HepG2 (cell line): ENCODE measurements around the gene RCBTB2. TPM values are rescaled to one million over a fixed set of nuclear protein-coding genes. Genes with fewer than 3 reads are reported as not detected.

Experiments
- ATF7-NPFF ChIP-seq: sonication (generic); formaldehyde crosslinking; IDR thresholded peaks from 2 replicates; pipeline ENCODE4 v1.8.1; 2023; ENCODE audit warnings: mild to moderate bottlenecking, low read depth, missing genetic modification reagents, moderate library complexity
- CEBPB ChIP-seq: IDR thresholded peaks from 2 replicates; pipeline ENCODE4 v1.6.1; 2011; ENCODE audit warnings: low read depth, low read length, improper control_type of control experiment, borderline replicate concordance
- ISL2 ChIP-seq: sonication (generic); formaldehyde crosslinking; IDR thresholded peaks from 2 replicates; pipeline ENCODE4 v1.5.0; 2020; ENCODE audit warnings: missing genetic modification reagents
- MED1 ChIP-seq: sonication (generic); formaldehyde crosslinking; IDR thresholded peaks from 2 replicates; pipeline ENCODE4 v1.4.0; 2020; ENCODE audit warnings: missing genetic modification reagents
- NFIB ChIP-seq: sonication (generic); formaldehyde crosslinking; IDR thresholded peaks from 2 replicates; pipeline ENCODE4 v1.9.0; 2021; ENCODE audit warnings: missing genetic modification reagents, mild to moderate bottlenecking, borderline replicate concordance
- SKI ChIP-seq: fragments of 450-650 bp; IDR thresholded peaks from one replicate; pipeline ENCODE4 v1.6.1; 2018; ENCODE audit warnings: mild to moderate bottlenecking; ENCODE audit not compliant: partially characterized antibody
- SP5 ChIP-seq: IDR thresholded peaks from 2 replicates; pipeline ENCODE4 v1.6.1; 2016; ENCODE audit warnings: low read depth, borderline replicate concordance
- WIZ ChIP-seq: sonication (generic); formaldehyde crosslinking; IDR thresholded peaks from 2 replicates; pipeline ENCODE4 v1.5.1; 2020; ENCODE audit warnings: mild to moderate bottlenecking, missing genetic modification reagents
- ZFX ChIP-seq: sonication (generic); formaldehyde crosslinking; IDR thresholded peaks from 2 replicates; pipeline ENCODE4 v1.4.0; 2020; ENCODE audit warnings: mild to moderate bottlenecking, low read depth, missing genetic modification reagents, moderate library complexity
- ZNF230 ChIP-seq: sonication (generic); formaldehyde crosslinking; IDR thresholded peaks from 2 replicates; pipeline ENCODE4 v1.4.0; 2020; ENCODE audit warnings: mild to moderate bottlenecking, missing genetic modification reagents
- ZNF30 ChIP-seq: sonication (generic); formaldehyde crosslinking; IDR thresholded peaks from 2 replicates; pipeline ENCODE4 v1.5.0; 2020; ENCODE audit warnings: mild to moderate bottlenecking, missing genetic modification reagents
- ZNF543 ChIP-seq: sonication (generic); formaldehyde crosslinking; IDR thresholded peaks from 2 replicates; pipeline ENCODE4 v1.4.0; 2020; ENCODE audit warnings: mild to moderate bottlenecking, missing genetic modification reagents
- ZNF720 ChIP-seq: sonication (generic); formaldehyde crosslinking; IDR thresholded peaks from 2 replicates; pipeline ENCODE4 v1.4.0; 2020; ENCODE audit warnings: missing genetic modification reagents
- polyA plus RNA-seq, 8 experiments: library from polyadenylated mRNA; depleted of rRNA in 3 of 8; stranded (reverse) in 7 of 8; unstranded in 1 of 8; fragments of >200 nt; fragmentation: Illumina TruSeq in 4 of 8; extraction: Trizol in 4 of 8; gene quantifications; 2 replicates each; pipeline versions ENCODE4 v1.2.1 to v1.2.3, GENCODE V29; 2011 to 2016; ENCODE audit warnings: low read depth in 4 of 8, missing spikeins in 1 of 8, mixed read lengths in 1 of 8; ENCODE audit not compliant: insufficient read depth in 1 of 8
- total RNA-seq, 5 experiments: library from RNA; depleted of rRNA; stranded (reverse); fragments of >200 nt; fragmentation: Illumina TruSeq; extraction: Trizol; gene quantifications; 2 replicates each; pipeline ENCODE4 v1.2.3, GENCODE V29; 2016; ENCODE audit warnings: low read depth in 1 of 5
- TF ChIP-seq, protein P1 (sequence below), 2 experiments: sonication (generic) in 1 of 2; formaldehyde crosslinking in 1 of 2; IDR thresholded peaks; 2 replicates each; pipeline versions ENCODE4 v1.5.1 to v1.6.1; 2011 to 2020; ENCODE audit warnings: borderline replicate concordance in 1 of 2, low read depth in 1 of 2, low read length in 1 of 2, mild to moderate bottlenecking in 1 of 2, missing genetic modification reagents in 1 of 2, moderate library complexity in 1 of 2
- TF ChIP-seq, protein P2 (sequence below): sonication (generic); formaldehyde crosslinking; IDR thresholded peaks from 2 replicates; pipeline ENCODE4 v1.5.0; 2020; ENCODE audit warnings: missing genetic modification reagents
- TF ChIP-seq, protein P3 (sequence below): sonication (generic); formaldehyde crosslinking; IDR thresholded peaks from 2 replicates; pipeline ENCODE4 v1.8.1; 2023; ENCODE audit warnings: missing genetic modification reagents, inconsistent platforms, borderline replicate concordance
- TF ChIP-seq, protein P4 (sequence below): IDR thresholded peaks from 2 replicates; pipeline ENCODE4 v1.6.1; 2016; ENCODE audit warnings: missing compliant biosample characterization, missing genetic modification reagents, borderline replicate concordance
- TF ChIP-seq, protein P5 (sequence below): sonication (generic); formaldehyde crosslinking; IDR thresholded peaks from 2 replicates; pipeline ENCODE4 v1.4.0; 2020; ENCODE audit warnings: mild to moderate bottlenecking, missing genetic modification reagents
- TF ChIP-seq, protein P6 (sequence below): IDR thresholded peaks from 2 replicates; pipeline ENCODE4 v1.6.1; 2016

The RCBTB2 gene
- total and polyA plus RNA-seq, 2 of the 13 experiments (the other 11 are each of a cell fraction or from before 2014, with no cell fraction given) = 1.9 to 2.7 TPM

DNA sequence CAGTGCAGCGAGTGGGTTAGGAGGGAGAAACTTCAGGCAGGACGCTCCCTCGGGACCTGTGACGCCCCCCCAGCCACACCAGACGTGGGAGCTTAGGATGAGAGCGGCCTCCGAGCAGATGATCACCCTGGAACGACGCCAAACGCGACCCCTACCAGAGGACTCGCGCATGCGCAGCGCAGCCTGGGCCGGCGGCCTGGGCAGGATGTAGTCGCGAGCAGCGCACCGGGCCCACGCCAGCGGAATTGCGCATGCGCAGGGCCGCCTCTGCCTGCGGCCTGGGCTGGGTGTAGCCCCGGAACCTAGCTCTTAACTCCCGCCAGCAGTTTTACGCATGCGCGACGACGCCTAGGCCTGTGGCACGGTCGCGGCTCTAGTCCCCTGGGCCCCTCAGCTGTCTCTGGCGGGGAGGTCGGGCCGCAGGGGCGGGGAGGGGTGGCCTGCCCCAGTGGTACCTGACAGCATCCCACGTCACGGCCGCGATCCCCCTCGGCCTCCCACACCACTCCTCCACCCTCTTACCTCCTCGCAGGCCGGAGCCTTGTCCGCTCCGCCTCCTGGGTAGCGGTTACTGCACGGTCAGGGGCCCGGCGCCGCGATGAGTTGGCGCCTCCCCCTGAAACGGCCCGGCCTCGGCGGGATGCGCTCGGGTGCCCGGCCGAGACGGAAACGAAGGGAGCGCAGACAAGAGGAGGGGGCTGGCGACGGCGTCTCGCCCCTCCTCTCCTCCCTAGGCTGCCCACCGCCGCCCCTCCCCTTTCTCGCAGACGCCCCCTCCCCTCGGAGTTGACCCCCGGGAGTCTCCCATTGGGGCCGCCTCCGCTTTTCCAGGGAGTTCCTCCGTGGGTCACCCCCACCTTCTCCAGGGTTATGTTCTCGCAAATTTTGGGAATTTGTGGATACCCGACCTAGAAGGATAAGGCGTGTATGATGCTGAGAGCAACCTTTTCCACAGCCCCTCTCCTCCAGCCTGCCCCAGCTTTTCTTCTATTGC, at the start of gene RCBTB2 (continued):
- TF ChIP-seq, protein P1, sequence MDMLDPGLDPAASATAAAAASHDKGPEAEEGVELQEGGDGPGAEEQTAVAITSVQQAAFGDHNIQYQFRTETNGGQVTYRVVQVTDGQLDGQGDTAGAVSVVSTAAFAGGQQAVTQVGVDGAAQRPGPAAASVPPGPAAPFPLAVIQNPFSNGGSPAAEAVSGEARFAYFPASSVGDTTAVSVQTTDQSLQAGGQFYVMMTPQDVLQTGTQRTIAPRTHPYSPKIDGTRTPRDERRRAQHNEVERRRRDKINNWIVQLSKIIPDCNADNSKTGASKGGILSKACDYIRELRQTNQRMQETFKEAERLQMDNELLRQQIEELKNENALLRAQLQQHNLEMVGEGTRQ (IDR thresholded peaks at IDR 0.05; ENCODE audit: low read depth, low read length) = no peak
- TF ChIP-seq, protein P1 (CRISPR knock-in tag; IDR thresholded peaks at IDR 0.05; ENCODE audit: borderline replicate concordance) = peak; percentile 37; the same call in 1 of the 2 replicates
- TF ChIP-seq, protein P2, sequence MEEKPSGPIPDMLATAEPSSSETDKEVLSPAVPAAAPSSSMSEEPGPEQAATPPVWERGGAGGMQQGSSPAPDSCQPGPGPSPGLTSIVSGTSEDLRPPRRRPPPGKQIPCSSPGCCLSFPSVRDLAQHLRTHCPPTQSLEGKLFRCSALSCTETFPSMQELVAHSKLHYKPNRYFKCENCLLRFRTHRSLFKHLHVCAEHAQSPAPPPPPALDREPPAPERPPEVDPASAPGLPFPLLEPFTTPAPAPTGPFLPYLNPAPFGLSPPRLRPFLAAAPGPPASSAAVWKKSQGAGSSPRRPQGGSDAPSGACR (CRISPR knock-in tag) = peak; percentile 68; the same call in 1 of the 2 replicates
- TF ChIP-seq, protein P3, sequence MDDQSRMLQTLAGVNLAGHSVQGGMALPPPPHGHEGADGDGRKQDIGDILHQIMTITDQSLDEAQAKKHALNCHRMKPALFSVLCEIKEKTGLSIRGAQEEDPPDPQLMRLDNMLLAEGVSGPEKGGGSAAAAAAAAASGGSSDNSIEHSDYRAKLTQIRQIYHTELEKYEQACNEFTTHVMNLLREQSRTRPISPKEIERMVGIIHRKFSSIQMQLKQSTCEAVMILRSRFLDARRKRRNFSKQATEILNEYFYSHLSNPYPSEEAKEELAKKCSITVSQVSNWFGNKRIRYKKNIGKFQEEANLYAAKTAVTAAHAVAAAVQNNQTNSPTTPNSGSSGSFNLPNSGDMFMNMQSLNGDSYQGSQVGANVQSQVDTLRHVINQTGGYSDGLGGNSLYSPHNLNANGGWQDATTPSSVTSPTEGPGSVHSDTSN (CRISPR knock-in tag) = peak; percentile 78; the same call in 1 of the 2 replicates
- TF ChIP-seq ISL2 (CRISPR knock-in tag) (peak; percentile 66), ZNF720 (CRISPR knock-in tag) (no peak), ATF7-NPFF (CRISPR knock-in tag) (peak; percentile 82), SKI (peak; percentile 52), MED1 (peak; percentile 71; the same call in 1 of the 2 replicates), SP5 (CRISPR knock-in tag) (peak; percentile 28; the same call in 1 of the 2 replicates), CEBPB (no peak), ZFX (peak; percentile 99), ZNF543 (peak; percentile 66; the same call in 1 of the 2 replicates), ZNF230 (CRISPR knock-in tag) (peak; percentile 45; the same call in 1 of the 2 replicates), ZNF30 (peak; percentile 90; the same call in 1 of the 2 replicates), WIZ (peak; percentile 78; the same call in 1 of the 2 replicates), NFIB (CRISPR knock-in tag) (peak; percentile 83; the same call in 1 of the 2 replicates)
- TF ChIP-seq, protein P4, sequence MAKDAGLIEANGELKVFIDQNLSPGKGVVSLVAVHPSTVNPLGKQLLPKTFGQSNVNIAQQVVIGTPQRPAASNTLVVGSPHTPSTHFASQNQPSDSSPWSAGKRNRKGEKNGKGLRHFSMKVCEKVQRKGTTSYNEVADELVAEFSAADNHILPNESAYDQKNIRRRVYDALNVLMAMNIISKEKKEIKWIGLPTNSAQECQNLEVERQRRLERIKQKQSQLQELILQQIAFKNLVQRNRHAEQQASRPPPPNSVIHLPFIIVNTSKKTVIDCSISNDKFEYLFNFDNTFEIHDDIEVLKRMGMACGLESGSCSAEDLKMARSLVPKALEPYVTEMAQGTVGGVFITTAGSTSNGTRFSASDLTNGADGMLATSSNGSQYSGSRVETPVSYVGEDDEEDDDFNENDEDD (CRISPR knock-in tag) = peak; percentile 96
- TF ChIP-seq, protein P5, sequence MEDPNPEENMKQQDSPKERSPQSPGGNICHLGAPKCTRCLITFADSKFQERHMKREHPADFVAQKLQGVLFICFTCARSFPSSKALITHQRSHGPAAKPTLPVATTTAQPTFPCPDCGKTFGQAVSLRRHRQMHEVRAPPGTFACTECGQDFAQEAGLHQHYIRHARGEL (CRISPR knock-in tag) = no peak; the same call in 1 of the 2 replicates
- TF ChIP-seq, protein P6, sequence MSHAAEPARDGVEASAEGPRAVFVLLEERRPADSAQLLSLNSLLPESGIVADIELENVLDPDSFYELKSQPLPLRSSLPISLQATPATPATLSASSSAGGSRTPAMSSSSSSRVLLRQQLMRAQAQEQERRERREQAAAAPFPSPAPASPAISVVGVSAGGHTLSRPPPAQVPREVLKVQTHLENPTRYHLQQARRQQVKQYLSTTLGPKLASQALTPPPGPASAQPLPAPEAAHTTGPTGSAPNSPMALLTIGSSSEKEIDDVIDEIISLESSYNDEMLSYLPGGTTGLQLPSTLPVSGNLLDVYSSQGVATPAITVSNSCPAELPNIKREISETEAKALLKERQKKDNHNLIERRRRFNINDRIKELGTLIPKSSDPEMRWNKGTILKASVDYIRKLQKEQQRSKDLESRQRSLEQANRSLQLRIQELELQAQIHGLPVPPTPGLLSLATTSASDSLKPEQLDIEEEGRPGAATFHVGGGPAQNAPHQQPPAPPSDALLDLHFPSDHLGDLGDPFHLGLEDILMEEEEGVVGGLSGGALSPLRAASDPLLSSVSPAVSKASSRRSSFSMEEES (CRISPR knock-in tag) = peak; percentile 49; the same call in 1 of the 2 replicates
